Measurements from ENCODE around the gene WWC2.

- no peak for TF ChIP-seq YY1 (IDR thresholded peaks at IDR 0.05; ENCODE audit: low read depth)
- no peak for TF ChIP-seq TAF1 (IDR thresholded peaks at IDR 0.05; ENCODE audit: low read depth)
- TF ChIP-seq ZBTB7A (IDR thresholded peaks at IDR 0.05; ENCODE audit: low read depth), result no peak
- no peak for TF ChIP-seq REST (IDR thresholded peaks at IDR 0.05; ENCODE audit: low read depth)
- no peak for TF ChIP-seq EP300 (IDR thresholded peaks at IDR 0.05; ENCODE audit: borderline replicate concordance)
- TF ChIP-seq NFIC (IDR thresholded peaks at IDR 0.05), result no peak
- no peak for TF ChIP-seq RAD21 (IDR thresholded peaks at IDR 0.05; ENCODE audit: low read depth)
- TF ChIP-seq MAX (IDR thresholded peaks at IDR 0.05), result no peak
Observed at GRCh38 chr4:183211533-183211932, 112.5 kb downstream of the WWC2 start.

Data from Ishikawa (cell line).